AG09319 (cell line): Measurements from ENCODE around the gene PPHLN1.

Source experiments
- DNase-seq: peaks from one replicate; pipeline ENCODE4 v3.0.0-alpha.2; 2010; ENCODE audit warnings: low read depth; ENCODE audit errors: extremely low read depth
- TF ChIP-seq, protein P1 (sequence below): IDR thresholded peaks from 2 replicates; pipeline ENCODE4 v1.5.1; 2011; ENCODE audit warnings: low read depth, mild to moderate bottlenecking, inconsistent platforms, low read length, moderate library complexity

The PPHLN1 gene

DNA sequence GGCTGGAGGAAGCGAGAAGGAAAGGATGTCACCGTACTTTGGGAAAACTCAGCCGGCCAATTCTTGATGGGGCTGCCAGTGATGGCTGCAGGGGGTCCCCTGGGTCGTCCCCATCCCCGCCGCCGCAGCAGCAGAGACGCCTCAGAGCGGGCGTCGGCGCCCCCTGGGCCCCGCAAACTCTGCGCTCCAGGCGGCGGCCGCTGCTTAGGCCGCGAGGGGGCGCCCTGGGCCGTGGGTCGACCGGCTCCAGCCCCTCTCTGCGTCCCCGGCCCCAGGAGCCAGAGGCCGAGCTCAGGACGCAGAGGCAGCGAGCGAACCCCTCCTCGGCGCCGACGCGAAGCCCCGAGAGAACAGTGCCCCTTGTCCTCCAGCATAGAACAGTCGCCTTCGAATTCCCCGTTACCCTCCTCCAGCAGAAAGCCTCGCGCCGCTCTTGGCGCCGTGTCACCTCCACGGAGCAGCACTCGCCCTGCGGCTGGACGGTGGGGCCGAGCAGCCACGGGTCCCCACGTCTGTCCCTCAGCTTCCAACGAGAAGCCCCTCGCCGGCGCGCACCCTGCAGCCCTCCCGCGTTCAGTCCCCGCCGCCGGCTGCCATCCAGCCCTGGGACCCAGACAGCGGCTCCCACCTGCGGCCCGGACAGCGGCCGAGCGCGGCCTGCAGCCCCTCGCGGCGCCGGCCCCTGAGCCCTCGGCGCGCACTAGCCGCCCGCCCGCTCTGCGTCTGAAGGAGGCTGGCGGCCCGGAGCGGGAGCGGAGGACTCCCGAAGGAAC is 157.0 kb downstream of the PPHLN1 start:
- DNase-seq = no peak

DNA sequence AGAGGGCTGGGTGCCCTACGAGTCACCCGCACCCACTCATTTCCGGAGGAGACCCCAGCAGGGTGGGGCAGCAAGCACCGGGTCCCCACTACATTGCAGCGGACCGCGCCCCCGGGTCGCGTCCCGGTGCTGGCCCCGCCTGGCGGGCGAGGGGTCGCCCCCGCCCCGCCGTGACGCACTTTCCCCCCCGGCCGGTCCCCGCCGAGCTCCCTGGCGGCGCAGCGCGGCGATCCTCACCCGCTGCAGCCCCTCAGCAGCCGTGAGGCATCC is 157.5 kb downstream of the PPHLN1 start:
- no peak for DNase-seq
- TF ChIP-seq, protein P1, sequence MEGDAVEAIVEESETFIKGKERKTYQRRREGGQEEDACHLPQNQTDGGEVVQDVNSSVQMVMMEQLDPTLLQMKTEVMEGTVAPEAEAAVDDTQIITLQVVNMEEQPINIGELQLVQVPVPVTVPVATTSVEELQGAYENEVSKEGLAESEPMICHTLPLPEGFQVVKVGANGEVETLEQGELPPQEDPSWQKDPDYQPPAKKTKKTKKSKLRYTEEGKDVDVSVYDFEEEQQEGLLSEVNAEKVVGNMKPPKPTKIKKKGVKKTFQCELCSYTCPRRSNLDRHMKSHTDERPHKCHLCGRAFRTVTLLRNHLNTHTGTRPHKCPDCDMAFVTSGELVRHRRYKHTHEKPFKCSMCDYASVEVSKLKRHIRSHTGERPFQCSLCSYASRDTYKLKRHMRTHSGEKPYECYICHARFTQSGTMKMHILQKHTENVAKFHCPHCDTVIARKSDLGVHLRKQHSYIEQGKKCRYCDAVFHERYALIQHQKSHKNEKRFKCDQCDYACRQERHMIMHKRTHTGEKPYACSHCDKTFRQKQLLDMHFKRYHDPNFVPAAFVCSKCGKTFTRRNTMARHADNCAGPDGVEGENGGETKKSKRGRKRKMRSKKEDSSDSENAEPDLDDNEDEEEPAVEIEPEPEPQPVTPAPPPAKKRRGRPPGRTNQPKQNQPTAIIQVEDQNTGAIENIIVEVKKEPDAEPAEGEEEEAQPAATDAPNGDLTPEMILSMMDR = no peak

More for the DNA sequence above, 157.0 kb downstream of the PPHLN1 start:
- TF ChIP-seq, protein P1 = peak; percentile 61

DNA sequence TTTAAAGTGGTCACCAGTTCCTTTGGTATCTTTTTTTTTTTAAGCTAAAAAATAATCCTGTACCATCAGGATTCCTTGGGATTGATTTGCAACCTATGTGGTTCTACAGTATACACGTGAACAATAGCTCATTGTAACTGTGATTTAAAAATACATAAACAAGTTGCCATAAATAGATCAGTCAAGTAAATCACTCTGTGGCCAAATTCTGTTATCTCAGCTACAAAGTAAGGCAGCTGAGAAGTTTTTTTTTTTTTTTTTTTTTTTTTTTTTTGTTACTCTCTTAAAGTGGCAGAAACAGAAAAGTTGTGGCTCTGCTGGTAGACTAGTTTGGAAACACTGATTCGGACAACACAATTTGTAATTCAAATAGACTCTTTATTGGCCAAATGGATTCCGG is 159.0 kb downstream of the PPHLN1 start:
- DNase-seq = no peak
- TF ChIP-seq, protein P1 = no peak

DNA sequence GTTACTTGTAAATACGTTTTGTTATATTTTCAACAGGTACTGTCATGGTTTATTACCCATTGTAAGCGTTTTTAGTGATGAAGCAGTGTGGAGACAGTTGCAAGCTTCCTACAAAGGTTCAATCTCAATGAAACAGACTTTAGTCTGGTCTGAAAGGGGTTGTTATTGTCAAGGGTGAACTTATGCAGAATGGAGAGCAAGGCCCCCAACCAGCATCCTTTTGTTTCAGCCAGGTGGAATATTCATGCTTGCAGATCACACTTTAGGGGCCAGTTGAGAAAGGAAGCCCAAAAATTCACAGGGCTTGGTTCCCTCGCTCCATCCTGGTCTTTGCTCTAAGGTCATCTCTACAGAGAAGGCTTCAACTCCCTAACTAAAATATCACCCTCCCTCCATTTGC is 159.9 kb downstream of the PPHLN1 start:
- TF ChIP-seq, protein P1 = no peak
- no peak for DNase-seq

DNA sequence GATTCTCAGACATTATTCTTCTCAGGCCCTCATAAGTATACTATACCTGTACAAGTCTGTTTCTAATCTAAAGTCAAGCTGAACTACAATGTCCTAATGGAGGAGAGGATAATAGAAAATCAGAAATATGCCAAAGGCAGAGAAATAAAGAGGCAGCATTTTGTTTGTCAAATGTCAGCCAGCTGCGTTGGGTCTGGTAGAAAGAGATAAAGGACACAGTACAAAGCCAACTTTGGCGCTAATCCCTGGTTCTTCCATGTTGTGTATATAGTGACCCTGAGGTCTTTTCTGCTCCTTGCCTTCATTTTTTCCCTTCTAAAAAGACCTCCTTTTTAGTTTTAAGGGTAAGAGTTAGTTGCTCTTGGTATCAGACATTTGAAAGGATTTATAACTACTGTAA is 160.4 kb downstream of the PPHLN1 start:
- TF ChIP-seq, protein P1 = no peak

DNA sequence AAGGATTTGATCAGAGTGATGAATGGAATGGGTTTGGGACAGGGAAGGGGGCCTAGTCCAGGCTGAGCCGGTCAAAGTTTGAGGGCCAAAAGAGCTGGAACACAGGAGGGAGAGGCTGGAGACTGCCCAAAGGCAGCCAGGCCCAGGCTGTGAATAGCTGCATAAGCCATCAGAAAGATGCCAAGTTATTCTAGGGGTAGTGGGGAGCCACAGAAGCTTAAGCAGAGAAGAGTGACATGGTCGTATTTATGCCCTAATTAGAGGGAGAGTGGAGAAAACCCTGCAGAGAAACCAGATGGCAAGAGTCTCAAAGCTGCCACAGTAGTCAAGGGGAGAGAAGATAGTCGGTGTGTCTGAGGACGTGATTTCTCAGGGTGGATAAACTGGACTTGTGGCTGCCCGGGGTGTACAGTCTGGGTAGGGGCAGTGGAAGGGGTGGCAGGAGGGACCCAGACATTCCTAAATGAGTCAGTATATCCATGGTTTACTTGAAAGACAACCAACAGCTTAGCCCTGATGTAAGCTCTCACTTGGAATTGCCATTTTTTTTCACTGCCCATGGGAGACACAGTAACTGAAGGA is 164.4 kb downstream of the PPHLN1 start:
- TF ChIP-seq, protein P1 = no peak

More for the DNA sequence above, 160.4 kb downstream of the PPHLN1 start:
- DNase-seq = no peak

More for the DNA sequence above, 164.4 kb downstream of the PPHLN1 start:
- DNase-seq = no peak
